Trophoblast cell (in vitro differentiated cells and primary cell): Measurements from ENCODE around the gene SELL.
A peak's percentile ranks its signal among the peaks of the same experiment; 100 is the strongest.

Experiments used
- DNase-seq, 2 donors: peaks; one replicate each; pipeline ENCODE4 v3.0.0-alpha.2; 2016
- H2AFZ ChIP-seq: 2 replicates; pipeline ENCODE4 v1.6.1; 2013; ENCODE audit warnings: low read length, moderate library complexity, mild to moderate bottlenecking; ENCODE audit not compliant: insufficient read depth, poor library complexity
- H2AK5ac ChIP-seq: 2 replicates; pipeline ENCODE4 v1.6.1; 2013; ENCODE audit warnings: mild to moderate bottlenecking, low read length
- H2BK120ac ChIP-seq: 2 replicates; pipeline ENCODE4 v1.6.1; 2013; ENCODE audit warnings: low read length, mild to moderate bottlenecking, moderate library complexity; ENCODE audit not compliant: insufficient read depth, poor library complexity
- H2BK12ac ChIP-seq: 2 replicates; pipeline ENCODE4 v1.6.1; 2013; ENCODE audit warnings: mild to moderate bottlenecking, low read length, moderate library complexity
- H2BK5ac ChIP-seq: 2 replicates; pipeline ENCODE4 v1.6.1; 2013; ENCODE audit warnings: low read length, low read depth, moderate library complexity, mild to moderate bottlenecking; ENCODE audit not compliant: poor library complexity
- H3K14ac ChIP-seq: 2 replicates; pipeline ENCODE4 v1.6.1; 2013; ENCODE audit warnings: mild to moderate bottlenecking, low read length
- H3K18ac ChIP-seq: 2 replicates; pipeline ENCODE4 v1.6.1; 2013; ENCODE audit warnings: mild to moderate bottlenecking, low read length
- H3K23ac ChIP-seq: 2 replicates; pipeline ENCODE4 v1.6.1; 2013; ENCODE audit warnings: low read length
- H3K27ac ChIP-seq: 2 replicates; pipeline ENCODE4 v1.5.1; 2013; ENCODE audit warnings: low read depth, mild to moderate bottlenecking, inconsistent platforms, low read length, moderate library complexity
- H3K27me3 ChIP-seq: 2 replicates; pipeline ENCODE4 v1.6.1; 2013; ENCODE audit warnings: inconsistent platforms, mild to moderate bottlenecking, low read length, moderate library complexity; ENCODE audit not compliant: insufficient read depth
- H3K36me3 ChIP-seq, 2 experiments: 1 replicate in 1 of 2; 2 replicates in 1 of 2; pipeline ENCODE4 v1.6.1; 2013; ENCODE audit warnings: low read length in 2 of 2, mild to moderate bottlenecking in 2 of 2, moderate library complexity in 1 of 2; ENCODE audit not compliant: insufficient read depth in 2 of 2, control insufficient read depth in 1 of 2
- H3K4ac ChIP-seq: 2 replicates; pipeline ENCODE4 v1.6.1; 2013; ENCODE audit warnings: low read depth, mild to moderate bottlenecking, low read length, moderate library complexity
- H3K4me1 ChIP-seq, 2 experiments: 1 replicate in 1 of 2; 2 replicates in 1 of 2; pipeline ENCODE4 v1.6.1; 2013; ENCODE audit warnings: low read length in 2 of 2, mild to moderate bottlenecking in 2 of 2, moderate library complexity in 1 of 2; ENCODE audit not compliant: insufficient read depth in 2 of 2, control insufficient read depth in 1 of 2
- H3K4me2 ChIP-seq: 2 replicates; pipeline ENCODE4 v1.6.1; 2013; ENCODE audit warnings: inconsistent platforms, mild to moderate bottlenecking, low read length, moderate library complexity
- H3K4me3 ChIP-seq: 2 replicates; pipeline ENCODE4 v1.5.1; 2013; ENCODE audit warnings: mild to moderate bottlenecking, low read depth, low read length, inconsistent platforms
- H3K79me1 ChIP-seq: one replicate; pipeline ENCODE4 v1.6.1; 2013; ENCODE audit warnings: low read length
- H3K79me2 ChIP-seq: 2 replicates; pipeline ENCODE4 v1.6.1; 2013; ENCODE audit warnings: low read length, mild to moderate bottlenecking; ENCODE audit not compliant: control insufficient read depth, insufficient read depth, poor library complexity
- H3K9ac ChIP-seq: 2 replicates; pipeline ENCODE4 v1.6.1; 2013; ENCODE audit warnings: mild to moderate bottlenecking, low read length
- H3K9me3 ChIP-seq: 2 replicates; pipeline ENCODE4 v1.6.1; 2013; ENCODE audit warnings: low read depth, mild to moderate bottlenecking, control low read depth, inconsistent platforms, low read length; ENCODE audit not compliant: insufficient read depth
- H4K12ac ChIP-seq: 2 replicates; pipeline ENCODE4 v1.6.1; 2013; ENCODE audit warnings: low read depth, mild to moderate bottlenecking, low read length, moderate library complexity
- H4K8ac ChIP-seq: 2 replicates; pipeline ENCODE4 v1.6.1; 2013; ENCODE audit warnings: low read depth, mild to moderate bottlenecking, low read length, moderate library complexity
- H4K91ac ChIP-seq: one replicate; pipeline ENCODE4 v1.6.1; 2013; ENCODE audit warnings: low read depth, mild to moderate bottlenecking, low read length, moderate library complexity
- WGBS: extraction: QIAGEN DNeasy Blood & Tissue Kit; methylation state at CpG from one replicate; pipeline ENCODE4 v1.1.7; 2013; ENCODE audit warnings: missing lambda C conversion rate; ENCODE audit not compliant: insufficient read length, insufficient coverage; ENCODE audit errors: extremely low coverage; 5-methylcytosine and 5-hydroxymethylcytosine counted together

The SELL gene

DNA sequence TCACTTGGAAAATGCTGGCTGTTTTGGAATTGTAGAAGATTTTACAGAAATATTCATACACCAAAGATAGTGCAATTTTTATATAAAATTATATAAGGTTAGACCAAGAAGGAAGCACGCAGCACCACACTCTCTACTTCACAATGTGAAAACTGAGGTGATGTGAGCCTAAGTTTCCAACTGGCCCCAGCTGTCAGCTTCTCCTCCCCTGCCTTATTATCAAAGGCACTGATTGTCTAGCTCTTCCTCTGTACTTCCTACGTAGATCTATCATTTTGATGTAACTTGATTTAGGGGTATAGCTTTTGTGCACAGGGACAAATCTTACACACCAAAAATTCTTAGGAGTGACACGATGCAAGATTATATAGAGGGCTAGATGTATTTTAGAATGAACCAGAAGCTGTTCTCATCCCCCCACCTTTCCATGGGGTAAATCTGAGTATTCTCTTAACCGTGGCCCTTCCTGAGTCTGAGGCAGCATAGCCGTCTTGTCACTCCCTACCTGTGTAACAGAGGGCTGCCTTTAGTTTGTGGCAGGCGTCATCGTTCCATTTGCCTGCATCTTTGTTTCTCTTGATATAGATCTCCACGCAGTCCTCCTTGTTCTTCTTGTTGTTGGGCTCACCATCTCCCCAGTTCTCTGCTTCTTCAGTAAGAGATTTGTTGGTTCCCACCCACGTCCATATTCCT, 3.4 kb downstream of the SELL start:
- Histone ChIP-seq H3K4me1 (no peaks in the 10 kb centered on the region), H2AFZ (peak overlapping the region; percentile 9), H3K79me2 (no peaks in the 10 kb centered on the region), H2BK120ac (no peak overlapping the region), H3K18ac (no peak overlapping the region), H4K8ac (no peak overlapping the region), H3K27ac (no peak overlapping the region), H3K4me2 (no peak overlapping the region), H3K9me3 (no peaks in the 10 kb centered on the region), H3K4me3 (no peak overlapping the region), H4K12ac (no peak overlapping the region), H4K91ac (no peak overlapping the region), H3K4ac (no peak overlapping the region), H3K14ac (no peak overlapping the region), H2BK5ac (no peak overlapping the region), H3K27me3 (no peaks in the 10 kb centered on the region), H2BK12ac (peak overlapping the region; percentile 30), H3K36me3 (no peaks in the 10 kb centered on the region), H2AK5ac (no peak overlapping the region), H3K79me1 (no peaks in the 10 kb centered on the region), H3K23ac (no peak overlapping the region), H3K9ac (no peak overlapping the region)
- DNase-seq: no peak
- WGBS: no CpG with 5 or more reads among the region's 9 CpGs

DNA sequence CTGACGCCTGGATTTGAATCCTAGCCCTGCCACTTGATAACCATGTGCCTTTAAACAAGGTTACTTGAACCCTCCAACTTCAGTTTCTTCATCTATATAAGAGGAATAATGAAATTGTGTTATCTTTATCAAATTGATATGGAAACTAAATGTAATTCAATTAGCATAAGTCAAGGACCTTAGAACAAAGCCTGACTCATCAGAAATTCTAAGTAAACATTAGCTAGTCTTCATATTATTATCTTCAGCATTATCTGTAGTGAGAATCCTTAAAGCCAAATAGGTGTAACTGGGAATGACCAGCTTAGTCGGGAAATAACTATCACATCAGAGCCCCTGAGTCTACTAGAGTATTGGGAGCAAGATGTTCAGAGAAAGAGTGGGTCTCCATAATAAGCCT, 6.6 kb downstream of the SELL start:
- Histone ChIP-seq H4K12ac (no peak overlapping the region), H3K79me2 (no peaks in the 10 kb centered on the region), H2AFZ (no peak overlapping the region), H3K4me3 (no peak overlapping the region), H3K4me1 (no peaks in the 10 kb centered on the region), H3K14ac (no peak overlapping the region), H3K4ac (no peak overlapping the region), H3K9ac (no peak overlapping the region), H2BK5ac (no peak overlapping the region), H2AK5ac (no peak overlapping the region), H3K18ac (no peak overlapping the region), H4K91ac (no peak overlapping the region), H3K27ac (no peak overlapping the region), H3K79me1 (no peaks in the 10 kb centered on the region), H4K8ac (no peak overlapping the region), H2BK120ac (no peak overlapping the region), H3K23ac (no peak overlapping the region), H3K36me3 (no peaks in the 10 kb centered on the region), H3K4me2 (no peak overlapping the region), H2BK12ac (no peak overlapping the region), H3K27me3 (no peaks in the 10 kb centered on the region), H3K9me3 (no peaks in the 10 kb centered on the region)
- DNase-seq: no peak
- WGBS: no CpG with 5 or more reads among the region's 2 CpGs

DNA sequence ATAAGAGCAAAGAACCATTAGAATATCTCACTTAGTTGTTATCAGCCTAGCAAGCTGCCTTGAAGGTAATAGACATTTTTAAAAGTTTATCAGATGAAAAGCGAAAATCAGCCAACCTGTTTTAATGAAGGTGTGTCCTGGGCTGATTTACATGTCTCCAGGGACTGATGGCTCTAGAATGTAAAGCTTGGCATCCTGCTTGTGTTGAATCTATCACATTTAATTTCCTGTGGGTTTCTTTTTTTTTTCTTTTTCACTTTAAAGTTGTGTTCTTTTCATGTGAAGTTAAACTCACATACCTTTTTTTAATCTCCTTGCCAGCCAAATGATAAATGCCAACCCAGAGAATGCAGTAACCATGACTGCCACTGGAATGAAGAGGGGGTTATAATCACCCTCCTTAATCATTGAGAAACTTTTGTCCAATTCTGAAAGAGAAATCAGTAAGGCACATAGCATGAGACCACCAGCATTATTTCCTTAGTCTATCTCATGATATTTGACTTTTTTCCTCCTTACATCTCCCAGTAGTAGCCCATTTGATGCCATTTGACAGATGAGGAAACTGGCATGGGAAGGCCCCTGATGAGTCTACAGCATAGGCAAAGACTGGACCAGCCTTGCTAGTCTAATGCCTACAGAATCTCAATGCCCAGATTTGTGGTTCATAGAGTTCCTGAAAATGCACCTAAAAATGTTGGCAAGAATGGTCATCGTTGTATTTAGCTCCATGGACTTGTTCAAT, 10.0 kb downstream of the SELL start:
- no peaks in the 10 kb centered on the region for H3K36me3 ChIP-seq
- no peak for DNase-seq
- H4K12ac ChIP-seq: no peak overlapping the region
- no peak overlapping the region for H3K18ac ChIP-seq
- no peak overlapping the region for H3K4me3 ChIP-seq
- H2BK5ac ChIP-seq: no peak overlapping the region
- H3K4ac ChIP-seq: no peak overlapping the region
- H4K8ac ChIP-seq: no peak overlapping the region
- no CpG with 5 or more reads among the region's 2 CpGs for WGBS
- H2BK120ac ChIP-seq: no peak overlapping the region
- no peaks in the 10 kb centered on the region for H3K4me1 ChIP-seq
- H3K79me2 ChIP-seq: no peaks in the 10 kb centered on the region
- H2AFZ ChIP-seq: no peak overlapping the region
- no peaks in the 10 kb centered on the region for H3K27me3 ChIP-seq
- no peak overlapping the region for H4K91ac ChIP-seq
- H3K23ac ChIP-seq: no peak overlapping the region
- H3K79me1 ChIP-seq: no peaks in the 10 kb centered on the region
- no peaks in the 10 kb centered on the region for H3K9me3 ChIP-seq
- no peak overlapping the region for H2AK5ac ChIP-seq
- H3K14ac ChIP-seq: no peak overlapping the region
- no peak overlapping the region for H3K27ac ChIP-seq
- no peak overlapping the region for H2BK12ac ChIP-seq
- no peak overlapping the region for H3K4me2 ChIP-seq
- no peak overlapping the region for H3K9ac ChIP-seq

DNA sequence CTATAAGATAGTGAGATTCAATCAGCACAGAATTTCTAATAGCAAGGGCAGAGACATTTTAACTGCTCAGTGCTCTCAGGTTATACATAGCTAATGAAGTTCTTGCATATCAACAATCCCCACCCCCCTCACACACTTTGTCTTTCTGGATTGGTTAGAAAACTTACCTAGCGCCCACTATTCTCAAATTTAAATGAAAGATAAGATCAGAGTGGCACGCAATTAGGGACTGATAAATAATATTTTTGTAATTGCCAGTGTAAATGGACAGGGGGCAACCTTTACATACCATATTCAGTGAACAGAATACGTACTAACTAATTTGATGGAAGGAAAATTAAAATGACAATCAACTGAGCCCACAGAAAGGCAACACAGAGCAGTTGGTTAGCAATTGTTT, 11.7 kb downstream of the SELL start:
- no peak overlapping the region for H4K91ac ChIP-seq
- no peak overlapping the region for H3K4me3 ChIP-seq
- no peaks in the 10 kb centered on the region for H3K36me3 ChIP-seq
- no peaks in the 10 kb centered on the region for H3K79me2 ChIP-seq
- no peak overlapping the region for H3K27ac ChIP-seq
- no CpG with 5 or more reads among the region's 3 CpGs for WGBS
- H2BK5ac ChIP-seq: no peak overlapping the region
- no peak for DNase-seq
- H2BK12ac ChIP-seq: no peak overlapping the region
- no peak overlapping the region for H3K9ac ChIP-seq
- no peak overlapping the region for H3K4ac ChIP-seq
- no peaks in the 10 kb centered on the region for H3K4me1 ChIP-seq
- no peak overlapping the region for H2BK120ac ChIP-seq
- no peak overlapping the region for H4K8ac ChIP-seq
- no peak overlapping the region for H4K12ac ChIP-seq
- H3K4me2 ChIP-seq: no peak overlapping the region
- no peaks in the 10 kb centered on the region for H3K79me1 ChIP-seq
- H3K18ac ChIP-seq: no peak overlapping the region
- H3K23ac ChIP-seq: no peak overlapping the region
- H3K9me3 ChIP-seq: no peaks in the 10 kb centered on the region
- no peak overlapping the region for H2AK5ac ChIP-seq
- no peak overlapping the region for H2AFZ ChIP-seq
- H3K14ac ChIP-seq: no peak overlapping the region
- no peaks in the 10 kb centered on the region for H3K27me3 ChIP-seq
